ENCODE measurements around the gene NISCH.

Gene NISCH

DNA sequence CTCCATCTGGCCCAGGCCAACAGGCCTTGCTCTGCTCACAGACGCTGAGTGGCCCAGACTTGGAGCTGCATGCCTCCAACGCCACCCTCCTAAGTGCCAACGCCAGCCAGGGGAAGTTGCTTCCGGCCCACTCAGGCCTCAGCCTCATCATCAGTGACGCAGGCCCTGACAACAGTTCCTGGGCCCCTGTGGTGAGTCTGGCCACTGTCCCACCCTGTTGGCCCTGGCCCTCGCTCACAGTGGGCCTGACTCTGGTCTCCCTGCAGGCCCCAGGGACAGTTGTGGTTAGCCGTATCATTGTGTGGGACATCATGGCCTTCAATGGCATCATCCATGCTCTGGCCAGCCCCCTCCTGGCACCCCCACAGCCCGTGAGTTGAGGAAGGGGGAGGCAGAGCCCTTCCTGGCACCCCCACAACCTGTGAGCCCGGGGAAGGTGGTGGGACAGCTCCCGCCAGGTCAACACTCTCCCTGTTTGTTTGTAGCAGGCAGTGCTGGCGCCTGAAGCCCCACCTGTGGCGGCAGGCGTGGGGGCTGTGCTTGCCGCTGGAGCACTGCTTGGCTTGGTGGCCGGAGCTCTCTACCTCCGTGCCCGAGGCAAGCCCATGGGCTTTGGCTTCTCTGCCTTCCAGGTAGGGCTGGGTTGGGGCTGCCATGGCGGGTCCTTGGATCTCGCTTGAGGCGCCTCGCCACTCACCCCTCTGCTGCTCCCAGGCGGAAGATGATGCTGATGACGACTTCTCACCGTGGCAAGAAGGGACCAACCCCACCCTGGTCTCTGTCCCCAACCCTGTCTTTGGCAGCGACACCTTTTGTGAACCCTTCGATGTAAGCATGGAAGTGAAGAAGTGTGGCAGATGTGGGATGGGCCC lies 68.2 kb downstream of the NISCH start:
- no peak overlapping the region for H3K4me3 ChIP-seq (ENCODE audit: low read length)
- H3K79me2 ChIP-seq (ENCODE audit: low read length): no peaks in the 10 kb centered on the region
- no peaks in the 10 kb centered on the region for H3K36me3 ChIP-seq (replicated peaks; ENCODE audit: insufficient read depth, low read length)
- H3K9me2 ChIP-seq (replicated peaks; ENCODE audit: insufficient read depth, low read length): no peaks in the 10 kb centered on the region
- TF ChIP-seq EZH2 (optimal IDR thresholded peaks at IDR 0.05; ENCODE audit: low read depth, low read length) (no peak), CTCF (IDR thresholded peaks at IDR 0.05; ENCODE audit: low read length) (no peak), EZH2phosphoT487 (IDR thresholded peaks at IDR 0.05; ENCODE audit: low read length) (no peak)
- H3K27ac ChIP-seq (ENCODE audit: low read length): no peak overlapping the region
- H3K9me3 ChIP-seq (replicated peaks; ENCODE audit: insufficient read depth, low read length): no peaks in the 10 kb centered on the region
- no peaks in the 10 kb centered on the region for H3K27me3 ChIP-seq (replicated peaks; ENCODE audit: insufficient read depth, low read length)
- no peak overlapping the region for H3K9ac ChIP-seq (ENCODE audit: low read length)
- H3F3A ChIP-seq (ENCODE audit: insufficient read depth, low read length): no peaks in the 10 kb centered on the region
- H3K4me2 ChIP-seq (ENCODE audit: low read depth, low read length): no peak overlapping the region
- DNase-seq: no peak
- no peaks in the 10 kb centered on the region for H3K4me1 ChIP-seq (ENCODE audit: low read length)
- no peaks in the 10 kb centered on the region for H4K20me1 ChIP-seq (ENCODE audit: insufficient read depth, low read length)
- no peak overlapping the region for H2AFZ ChIP-seq (ENCODE audit: low read length)

GRCh38 chr3:52524258-52524751 lies 68.9 kb downstream of the NISCH start:
- Histone ChIP-seq H3K9ac (ENCODE audit: low read length) (no peak overlapping the region), H3K27me3 (replicated peaks; ENCODE audit: insufficient read depth, low read length) (no peaks in the 10 kb centered on the region), H3K79me2 (ENCODE audit: low read length) (no peaks in the 10 kb centered on the region), H3K9me3 (replicated peaks; ENCODE audit: insufficient read depth, low read length) (no peaks in the 10 kb centered on the region), H2AFZ (ENCODE audit: low read length) (no peak overlapping the region), H3K4me3 (ENCODE audit: low read length) (no peak overlapping the region), H3F3A (ENCODE audit: insufficient read depth, low read length) (no peaks in the 10 kb centered on the region), H4K20me1 (ENCODE audit: insufficient read depth, low read length) (no peaks in the 10 kb centered on the region), H3K36me3 (replicated peaks; ENCODE audit: insufficient read depth, low read length) (no peaks in the 10 kb centered on the region), H3K4me1 (ENCODE audit: low read length) (no peaks in the 10 kb centered on the region), H3K4me2 (ENCODE audit: low read depth, low read length) (no peak overlapping the region), H3K27ac (ENCODE audit: low read length) (no peak overlapping the region), H3K9me2 (replicated peaks; ENCODE audit: insufficient read depth, low read length) (no peaks in the 10 kb centered on the region)
- no peak for DNase-seq
- TF ChIP-seq CTCF (IDR thresholded peaks at IDR 0.05; ENCODE audit: low read length) (no peak), EZH2 (optimal IDR thresholded peaks at IDR 0.05; ENCODE audit: low read depth, low read length) (no peak), EZH2phosphoT487 (IDR thresholded peaks at IDR 0.05; ENCODE audit: low read length) (no peak)

DNA sequence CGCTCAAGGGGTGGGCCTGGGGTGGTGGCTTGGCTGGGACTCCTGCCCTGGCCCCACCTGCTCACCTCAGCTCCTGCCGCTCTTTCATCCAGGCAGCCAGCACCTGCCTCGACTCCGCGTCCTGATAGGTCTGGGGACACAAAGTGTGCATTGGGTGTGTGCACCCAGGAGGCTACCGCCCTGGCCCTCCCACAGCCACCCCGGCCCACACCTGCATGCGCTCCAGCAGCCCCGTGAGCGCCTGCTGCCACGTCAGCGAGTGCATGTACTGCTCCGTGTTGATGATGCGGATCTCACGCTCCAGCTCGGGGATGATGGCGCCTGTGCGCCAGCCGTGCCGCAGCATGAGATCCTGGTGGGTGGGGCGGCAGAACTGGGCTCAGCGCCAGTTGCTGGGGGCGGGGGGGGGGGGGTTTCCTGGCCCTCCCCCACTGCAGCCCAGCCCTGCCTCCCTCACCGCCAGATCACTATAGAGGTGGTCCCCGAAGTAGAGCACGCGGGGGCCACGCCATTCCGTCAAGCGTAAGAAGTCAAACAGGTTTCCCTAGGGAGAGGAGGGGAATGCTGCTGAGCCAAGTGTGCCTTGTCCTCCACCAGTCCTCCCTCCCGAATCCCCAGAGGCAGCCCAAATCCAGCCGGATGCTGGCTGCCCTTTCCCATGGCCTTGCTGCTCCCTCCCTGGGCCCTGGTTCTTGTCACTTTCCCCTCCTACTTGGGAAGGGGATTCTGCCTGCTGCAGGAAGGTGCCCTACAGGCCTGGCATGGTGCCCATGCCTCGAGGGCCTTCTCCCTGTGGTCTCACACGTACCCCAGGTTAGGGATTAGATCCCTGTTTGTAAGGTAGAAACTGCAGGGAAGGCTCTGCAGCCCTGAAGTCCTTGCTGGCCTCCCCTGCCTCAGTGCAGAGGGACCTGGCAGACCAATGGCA lies 69.6 kb downstream of the NISCH start:
- Histone ChIP-seq H3K9me3 (replicated peaks; ENCODE audit: insufficient read depth, low read length) (no peaks in the 10 kb centered on the region), H4K20me1 (ENCODE audit: insufficient read depth, low read length) (no peaks in the 10 kb centered on the region), H3K36me3 (replicated peaks; ENCODE audit: insufficient read depth, low read length) (no peaks in the 10 kb centered on the region), H3K4me2 (ENCODE audit: low read depth, low read length) (no peak overlapping the region), H2AFZ (ENCODE audit: low read length) (no peak overlapping the region), H3K27me3 (replicated peaks; ENCODE audit: insufficient read depth, low read length) (no peaks in the 10 kb centered on the region), H3K9ac (ENCODE audit: low read length) (no peak overlapping the region), H3K4me3 (ENCODE audit: low read length) (no peak overlapping the region), H3F3A (ENCODE audit: insufficient read depth, low read length) (no peaks in the 10 kb centered on the region), H3K9me2 (replicated peaks; ENCODE audit: insufficient read depth, low read length) (no peaks in the 10 kb centered on the region), H3K27ac (ENCODE audit: low read length) (no peak overlapping the region), H3K4me1 (ENCODE audit: low read length) (no peaks in the 10 kb centered on the region), H3K79me2 (ENCODE audit: low read length) (no peaks in the 10 kb centered on the region)
- TF ChIP-seq EZH2 (optimal IDR thresholded peaks at IDR 0.05; ENCODE audit: low read depth, low read length) (no peak), CTCF (IDR thresholded peaks at IDR 0.05; ENCODE audit: low read length) (no peak), EZH2phosphoT487 (IDR thresholded peaks at IDR 0.05; ENCODE audit: low read length) (no peak)
- no peak for DNase-seq

All from MM.1S (cell line).